ENCODE results near the gene FAM216B. TPM values are rescaled to one million over a fixed set of nuclear protein-coding genes. Genes with fewer than 3 reads are reported as not detected.

FAM216B gene
- total RNA-seq, 2 donors from 2014 or later = 22.0 to 23.5 TPM

DNA sequence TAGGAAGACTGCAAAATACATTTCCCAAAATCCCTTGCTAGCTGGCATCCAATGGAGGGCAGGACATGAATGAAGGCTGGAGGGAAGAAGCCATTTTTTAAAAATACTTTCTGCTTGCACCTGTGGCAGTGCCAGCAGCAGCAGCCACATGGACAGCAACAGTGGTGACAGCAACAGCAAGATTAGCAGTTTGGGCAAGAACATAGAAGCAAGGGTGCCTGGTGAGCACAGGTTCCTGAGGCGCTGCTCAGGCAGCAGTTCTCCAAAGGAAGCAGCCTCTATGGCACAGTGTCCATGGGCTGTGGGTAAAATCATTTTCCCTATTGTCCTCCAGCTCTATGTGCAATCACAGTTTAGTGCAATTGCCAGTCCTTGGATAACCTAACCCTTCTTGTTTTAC, 1.3 kb upstream of the FAM216B start:
- Histone ChIP-seq H3K36me3 (no peaks in the 10 kb centered on the region), H3K9me3 (no peaks in the 10 kb centered on the region), H3K27ac (peak overlapping the region in 1 of 2 donors; percentile 43), H3K27me3 (no peaks in the 10 kb centered on the region), H3K4me1 (peaks cover 0 to 4% of the 10 kb centered on the region in 2 donors), H3K4me3 (no peak overlapping the region)
- no peak for DNase-seq (ENCODE audit: low spot score)
- no peak for TF ChIP-seq CTCF (IDR thresholded peaks at IDR 0.05)

DNA sequence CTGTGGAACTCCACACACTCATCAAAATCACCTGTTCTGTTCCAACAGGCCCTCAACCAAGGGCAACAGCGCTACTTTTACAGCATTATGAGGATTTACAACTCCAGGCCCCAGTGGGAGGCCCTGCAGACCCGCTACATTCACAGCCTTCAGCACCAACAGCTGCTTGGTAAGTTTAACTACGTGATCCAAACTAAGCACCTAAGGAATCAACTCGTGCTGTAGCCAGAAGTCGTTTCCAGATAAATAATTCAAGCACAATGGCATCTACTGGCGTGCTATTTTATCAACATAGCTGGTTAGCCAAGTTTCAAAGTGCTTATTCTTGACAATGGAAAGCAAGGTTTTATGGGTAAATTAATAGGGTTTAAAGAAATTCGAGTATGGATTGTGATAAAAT, 5.3 kb downstream of the FAM216B start:
- TF ChIP-seq CTCF (IDR thresholded peaks at IDR 0.05) = no peak
- H3K27ac ChIP-seq = peak overlapping the region; percentile 55 to 70
- no peak overlapping the region for H3K4me3 ChIP-seq
- H3K9me3 ChIP-seq = no peaks in the 10 kb centered on the region
- H3K4me1 ChIP-seq = peaks cover 0 to 10% of the 10 kb centered on the region in 2 donors
- no peak for DNase-seq (ENCODE audit: low spot score)
- H3K36me3 ChIP-seq = no peaks in the 10 kb centered on the region
- H3K27me3 ChIP-seq = no peaks in the 10 kb centered on the region

DNA sequence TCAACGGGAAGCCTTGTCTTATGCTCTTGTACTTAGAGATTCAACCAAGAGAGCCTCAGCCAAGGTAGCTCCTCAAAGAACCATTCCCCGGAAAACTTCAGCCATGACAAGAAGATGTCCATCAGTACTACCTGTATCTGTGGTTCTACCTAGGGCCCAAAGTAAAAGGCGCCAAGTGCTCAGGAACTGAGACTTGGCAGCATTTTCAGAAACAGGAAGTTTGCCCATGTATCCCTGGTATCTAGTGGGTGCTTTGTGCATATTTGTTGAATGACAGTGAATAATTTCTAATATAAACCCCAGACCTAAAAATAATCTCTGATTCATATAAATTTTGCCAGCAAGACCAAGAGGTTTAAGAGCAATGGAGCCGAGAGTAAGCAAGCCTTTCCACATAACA, 7.2 kb downstream of the FAM216B start:
- no peaks in the 10 kb centered on the region for H3K36me3 ChIP-seq
- no peaks in the 10 kb centered on the region for H3K9me3 ChIP-seq
- H3K27me3 ChIP-seq = no peaks in the 10 kb centered on the region
- no peak overlapping the region for H3K27ac ChIP-seq
- no peak overlapping the region for H3K4me3 ChIP-seq
- TF ChIP-seq CTCF (IDR thresholded peaks at IDR 0.05) = no peak
- no peak for DNase-seq (ENCODE audit: low spot score)
- peaks cover 0 to 10% of the 10 kb centered on the region in 2 donors for H3K4me1 ChIP-seq

DNA sequence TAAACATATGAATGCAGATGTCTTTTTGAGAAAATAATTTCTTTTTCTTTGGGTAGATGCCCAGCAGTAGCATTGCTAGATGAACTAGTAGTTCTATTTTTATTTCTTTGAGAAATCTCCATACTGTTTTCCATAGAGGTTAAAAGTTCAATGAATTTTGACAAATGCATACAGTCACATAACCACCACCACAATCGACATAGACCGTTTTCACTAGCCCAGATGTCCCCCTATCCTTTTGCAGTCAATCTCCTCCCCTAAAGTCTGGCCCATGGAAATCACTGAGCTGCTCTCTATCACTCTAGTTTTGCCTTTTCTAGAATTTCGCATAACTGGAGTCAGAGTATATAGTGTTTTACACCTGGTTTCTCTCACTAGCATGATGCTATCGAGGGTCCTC, 10.8 kb downstream of the FAM216B start:
- TF ChIP-seq CTCF (IDR thresholded peaks at IDR 0.05) = no peak
- Histone ChIP-seq H3K27ac (no peak overlapping the region), H3K4me3 (no peak overlapping the region), H3K36me3 (no peaks in the 10 kb centered on the region), H3K27me3 (no peaks in the 10 kb centered on the region), H3K9me3 (no peaks in the 10 kb centered on the region), H3K4me1 (peaks cover 0 to under 1% of the 10 kb centered on the region in 2 donors)
- no peak for DNase-seq (ENCODE audit: low spot score)

- no peak for DNase-seq (ENCODE audit: low spot score)
- Histone ChIP-seq H3K9me3 (no peaks in the 10 kb centered on the region), H3K27ac (no peak overlapping the region), H3K4me3 (no peak overlapping the region), H3K27me3 (no peaks in the 10 kb centered on the region), H3K36me3 (no peaks in the 10 kb centered on the region), H3K4me1 (no peaks in the 10 kb centered on the region)
- no peak for TF ChIP-seq CTCF (IDR thresholded peaks at IDR 0.05)
These were observed 13.3 kb downstream of the FAM216B start for GRCh38 chr13:42794577-42795275.

- Histone ChIP-seq H3K27me3 (no peaks in the 10 kb centered on the region), H3K4me1 (no peaks in the 10 kb centered on the region), H3K36me3 (no peaks in the 10 kb centered on the region), H3K4me3 (no peak overlapping the region), H3K9me3 (no peaks in the 10 kb centered on the region), H3K27ac (no peak overlapping the region)
- no peak for TF ChIP-seq CTCF (IDR thresholded peaks at IDR 0.05)
- no peak for DNase-seq (ENCODE audit: low spot score)
These were observed 14.3 kb downstream of the FAM216B start for GRCh38 chr13:42795666-42796065.

Measured in right atrium auricular region (tissue), 2 donors.